HG03135 (cell line): ENCODE data around the gene VENTX.

ENCODE experiments used
- ATAC-seq: cut with Tn5 transposase; IDR thresholded peaks from one replicate; pipeline ENCODE4 v1.9.1; 2021; ENCODE audit warnings: mild to moderate bottlenecking, moderate library complexity; ENCODE audit not compliant: unreplicated experiment

Gene VENTX

DNA sequence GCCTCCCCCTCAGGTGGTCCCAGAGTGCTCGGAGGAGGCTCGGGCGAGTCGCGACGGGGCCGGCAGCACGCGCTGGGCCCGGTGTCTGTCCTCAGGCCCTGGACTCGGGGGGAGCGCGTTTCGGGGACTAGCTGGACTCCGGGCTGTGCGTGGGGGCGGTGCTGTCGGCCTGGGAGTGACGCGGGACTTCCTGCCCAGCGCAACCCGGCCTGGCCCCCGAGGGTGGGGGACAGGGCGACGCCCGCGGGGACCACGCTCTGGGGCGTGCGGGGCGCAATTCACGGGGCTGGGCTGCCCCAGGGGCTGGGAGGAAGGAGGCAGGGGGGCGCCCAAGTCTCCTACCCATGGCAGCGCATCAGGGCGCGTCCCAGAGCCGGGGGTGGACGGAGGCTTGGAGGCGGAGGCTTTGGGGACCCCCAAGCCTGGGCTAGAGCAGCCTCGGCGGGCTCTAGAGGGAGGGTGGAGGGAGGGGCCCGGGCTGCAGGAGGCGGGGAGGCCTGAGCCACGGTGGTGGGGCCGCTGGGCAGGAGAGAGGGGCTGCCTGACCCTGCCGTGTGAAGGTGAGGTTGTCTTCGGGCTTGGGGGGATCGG is 2.3 kb upstream of the VENTX start:
- ATAC-seq: no peak

- ATAC-seq: no peak
Measured at GRCh38 chr10:133235932-133236331, 1.7 kb upstream of the VENTX start.

GRCh38 chr10:133236401-133237240 is 1.0 kb upstream of the VENTX start:
- no peak for ATAC-seq

DNA sequence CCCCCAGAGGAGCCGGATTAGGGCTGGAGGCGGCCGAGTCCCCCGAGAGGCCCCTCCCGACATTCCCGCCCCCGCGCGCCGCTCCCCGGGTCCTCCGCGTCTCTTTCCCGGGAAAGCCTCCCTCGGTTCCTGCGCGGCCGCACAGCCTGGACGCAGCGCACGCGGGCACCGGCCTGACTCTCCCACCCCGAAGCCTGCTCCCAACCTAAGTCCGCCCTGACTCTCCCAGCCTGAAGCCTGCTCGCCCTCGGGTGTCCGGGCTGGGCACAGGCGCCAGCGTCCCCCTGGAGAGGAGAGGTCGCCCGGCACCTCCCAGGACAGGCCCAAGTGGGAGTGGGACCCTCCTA is 441 bp upstream of the VENTX start:
- ATAC-seq: no peak

- no peak for ATAC-seq
Measured at GRCh38 chr10:133238466-133238804, 780 bp downstream of the VENTX start.

GRCh38 chr10:133239990-133240389 is 2.3 kb downstream of the VENTX start:
- ATAC-seq: no peak

DNA sequence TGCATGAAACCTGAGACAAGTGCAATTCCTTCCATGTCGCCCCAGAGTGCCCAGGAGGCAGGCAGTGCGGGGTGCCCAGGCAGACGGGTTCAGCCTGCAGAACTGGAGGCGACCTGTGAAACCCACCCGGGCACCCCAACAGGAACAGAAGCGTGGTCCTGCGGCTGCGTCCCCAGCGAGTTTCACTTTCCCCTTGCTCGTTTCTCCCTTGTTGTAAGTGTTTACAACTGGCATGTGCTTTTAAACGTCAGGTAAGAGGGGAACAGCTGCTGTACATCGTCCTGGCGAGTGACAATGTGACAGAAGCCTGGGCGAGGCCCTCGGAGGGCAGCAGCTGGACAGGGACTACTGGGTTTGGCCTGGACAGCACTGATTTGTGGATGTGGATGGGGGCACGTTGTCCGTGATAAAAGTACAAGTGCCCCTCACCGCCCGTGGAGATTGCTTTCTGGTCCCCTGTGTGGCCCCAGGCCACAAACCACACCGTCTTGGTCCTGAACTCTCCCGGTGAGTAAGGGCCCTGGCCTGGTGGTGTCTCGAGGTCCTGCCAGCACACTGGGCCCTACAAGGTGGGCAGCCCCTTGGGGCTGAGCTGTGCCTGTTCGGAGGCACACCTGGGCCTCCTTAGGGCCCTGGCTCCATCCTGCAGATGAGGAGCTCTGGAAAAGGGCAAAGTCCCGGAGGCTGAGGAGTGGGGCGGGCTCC is 4.0 kb downstream of the VENTX start:
- no peak for ATAC-seq

- no peak for ATAC-seq
Measured at GRCh38 chr10:133242611-133243356, 5.1 kb downstream of the VENTX start.

DNA sequence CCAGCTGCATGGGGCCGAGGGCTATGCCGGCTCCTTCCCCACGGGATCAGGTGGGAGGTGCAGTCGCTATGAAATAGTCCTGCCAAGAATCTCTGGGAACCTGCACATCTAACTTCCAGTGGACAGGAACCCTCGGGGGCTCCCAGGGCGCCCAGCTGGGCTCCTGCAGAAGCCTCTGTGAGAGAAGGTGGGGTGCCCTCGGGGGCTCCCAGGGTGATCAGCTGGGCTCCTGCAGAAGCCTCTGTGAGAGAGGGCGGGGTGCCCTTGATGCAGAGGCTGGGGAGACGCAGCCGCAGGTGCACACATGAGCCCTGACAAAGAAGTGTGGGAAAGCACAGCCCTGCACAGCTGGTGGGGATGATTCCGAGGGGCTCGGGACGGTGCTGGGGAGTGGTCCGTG is 5.9 kb downstream of the VENTX start:
- ATAC-seq: no peak

GRCh38 chr10:133245439-133246235 is 8.0 kb downstream of the VENTX start:
- ATAC-seq: no peak

DNA sequence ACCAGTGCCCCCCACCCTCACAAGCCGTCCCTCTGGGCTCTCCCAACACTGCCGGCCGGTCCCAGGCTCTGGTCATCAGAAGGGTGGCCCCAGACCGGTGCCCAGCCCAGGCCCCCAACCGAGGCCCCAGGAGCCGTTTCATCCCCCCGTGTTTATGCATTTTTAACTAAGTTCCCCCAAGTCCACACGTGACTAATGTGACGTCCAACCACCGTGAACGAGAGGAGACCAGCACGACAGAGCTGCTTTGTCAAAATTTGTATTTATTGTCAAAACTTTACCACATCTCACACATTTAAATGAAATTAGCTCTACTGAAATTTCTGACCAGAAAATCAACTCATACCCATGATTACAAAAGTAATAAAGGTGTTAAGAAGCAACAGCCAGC is 8.6 kb downstream of the VENTX start:
- ATAC-seq: no peak

- no peak for ATAC-seq
Measured at GRCh38 chr10:133247681-133248333, 10.2 kb downstream of the VENTX start.

- ATAC-seq: no peak
Measured at GRCh38 chr10:133248334-133248715, 10.7 kb downstream of the VENTX start.

DNA sequence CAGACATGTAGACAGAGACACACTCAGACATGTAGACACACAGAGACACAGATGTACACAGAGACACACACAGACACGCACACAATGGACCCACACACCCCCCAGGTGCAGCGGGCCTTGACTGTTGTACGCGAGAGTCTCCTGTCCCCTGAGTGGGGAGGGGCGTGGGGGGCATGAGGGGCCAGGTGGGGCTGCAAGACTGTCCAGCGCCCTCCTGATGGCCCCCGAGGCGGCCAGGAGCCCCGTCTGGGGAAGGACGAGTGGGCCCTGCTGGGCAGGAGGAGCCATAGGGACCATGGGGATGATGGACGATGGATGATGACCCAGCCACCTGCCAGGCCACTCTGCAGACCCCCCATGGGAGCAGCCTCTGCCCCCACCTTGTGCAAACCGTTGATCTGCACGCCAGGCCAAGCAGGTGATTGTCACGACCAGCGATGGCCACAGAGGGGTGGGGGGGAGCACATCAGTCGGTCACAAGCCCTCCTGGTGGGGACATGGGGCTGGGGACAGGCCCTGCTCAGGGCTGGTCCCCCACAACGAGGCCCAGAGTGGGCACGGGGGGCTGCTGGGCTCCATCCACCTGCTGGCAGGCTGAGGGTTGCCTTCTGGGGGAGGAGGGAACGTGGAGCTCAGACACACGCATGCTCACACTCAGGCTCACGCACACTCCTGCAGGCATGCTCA is 11.6 kb downstream of the VENTX start:
- ATAC-seq: no peak

GRCh38 chr10:133249975-133250754 is 12.5 kb downstream of the VENTX start:
- no peak for ATAC-seq

GRCh38 chr10:133251388-133252222 is 13.9 kb downstream of the VENTX start:
- ATAC-seq: no peak

DNA sequence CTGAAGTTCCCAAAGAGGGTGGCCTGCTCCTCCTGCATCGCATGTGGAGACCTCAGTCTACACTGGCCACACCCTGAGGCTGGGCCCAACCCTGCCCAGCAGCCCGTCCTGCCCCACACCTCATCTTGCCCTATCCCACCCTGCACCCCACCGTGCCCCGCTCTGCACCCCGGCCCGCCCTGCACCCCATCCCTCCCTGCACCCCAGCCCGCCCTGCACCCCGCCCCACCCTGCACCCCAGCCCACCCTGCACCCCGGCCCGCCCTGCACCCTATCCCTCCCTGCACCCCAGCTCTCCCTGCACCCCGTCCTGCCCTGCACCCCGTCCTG is 14.5 kb downstream of the VENTX start:
- no peak for ATAC-seq

- no peak for ATAC-seq
Measured at GRCh38 chr10:133253361-133253955, 15.8 kb downstream of the VENTX start.
